SU-DHL-6 (cell line): ENCODE results near the gene CERS6.

Experiments
- H2AFZ ChIP-seq: fragments of 200-600 bp; sonication (generic); 2 replicates; pipeline ENCODE4 v1.6.1; 2014; ENCODE audit warnings: low read depth, mild to moderate bottlenecking, moderate library complexity, mixed read lengths, antibody characterized with exemption, low read length; ENCODE audit not compliant: severe bottlenecking
- H3F3A ChIP-seq: fragments of 200-600 bp; shearing (Covaris generic); 2 replicates; pipeline ENCODE4 v1.6.0; 2016; ENCODE audit warnings: antibody characterized with exemption, mild to moderate bottlenecking; ENCODE audit not compliant: insufficient read depth
- H3K27ac ChIP-seq: fragments of 200-600 bp; sonication (generic); 2 replicates; pipeline ENCODE4 v1.5.1; 2016; ENCODE audit warnings: low read depth, mild to moderate bottlenecking, low read length, moderate library complexity, mixed read lengths
- H3K27me3 ChIP-seq: fragments of 200-600 bp; sonication (generic), shearing (Covaris generic); 2 replicates; pipeline ENCODE4 v1.6.0; 2014; ENCODE audit warnings: mild to moderate bottlenecking, low read length
- H3K36me3 ChIP-seq: fragments of 200-600 bp; sonication (generic); 2 replicates; pipeline ENCODE4 v1.6.1; 2014; ENCODE audit warnings: mild to moderate bottlenecking, low read length, mixed read lengths
- H3K4me2 ChIP-seq: fragments of 300-600, 200-600 bp; shearing (Covaris generic), sonication (generic); 2 replicates; pipeline ENCODE4 v1.6.0; 2014; ENCODE audit warnings: low read length, low read depth, mild to moderate bottlenecking; ENCODE audit not compliant: poor library complexity, severe bottlenecking
- H3K4me3 ChIP-seq: fragments of 200-600 bp; sonication (generic); 2 replicates; pipeline ENCODE4 v1.5.1; 2014; ENCODE audit warnings: antibody characterized with exemption, low read length, mild to moderate bottlenecking, mixed read lengths; ENCODE audit not compliant: insufficient read depth, poor library complexity, severe bottlenecking
- H3K79me2 ChIP-seq: fragments of 200-600 bp; sonication (generic); 2 replicates; pipeline ENCODE4 v1.6.1; 2014; ENCODE audit warnings: mild to moderate bottlenecking, low read length, moderate library complexity; ENCODE audit not compliant: insufficient read depth
- H3K9ac ChIP-seq: fragments of 200-600 bp; sonication (generic); 2 replicates; pipeline ENCODE4 v1.7.0; 2014; ENCODE audit warnings: mild to moderate bottlenecking, low read length
- H3K9me2 ChIP-seq: fragments of 200-600 bp; sonication (generic); replicated peaks from 2 replicates; pipeline ENCODE4 v1.6.1; 2014; ENCODE audit warnings: low read length; ENCODE audit not compliant: insufficient read depth
- H3K9me3 ChIP-seq: fragments of 200-600 bp; sonication (generic); 2 replicates; pipeline ENCODE4 v1.6.1; 2014; ENCODE audit warnings: low read length, mixed read lengths; ENCODE audit not compliant: insufficient read depth
- H4K20me1 ChIP-seq: fragments of 200-600 bp; sonication (generic); 2 replicates; pipeline ENCODE4 v1.6.1; 2014; ENCODE audit warnings: low read depth, mild to moderate bottlenecking, antibody characterized with exemption, low read length, moderate library complexity, mixed read lengths
- EZH2phosphoT487 ChIP-seq: fragments of 200-600 bp; sonication (generic), shearing (Covaris generic); conservative IDR thresholded peaks from 2 replicates; pipeline ENCODE4 v1.6.1; 2018; ENCODE audit warnings: mild to moderate bottlenecking, antibody characterized with exemption, low read length, moderate library complexity, mixed read lengths
- TF ChIP-seq, protein P1 (sequence below): fragments of 200-600 bp; sonication (generic); IDR thresholded peaks from one replicate; pipeline ENCODE4 v1.5.1; 2017; ENCODE audit warnings: antibody characterized with exemption, mild to moderate bottlenecking, low read length, moderate library complexity; ENCODE audit not compliant: insufficient read depth, poor library complexity, severe bottlenecking

Gene CERS6

DNA sequence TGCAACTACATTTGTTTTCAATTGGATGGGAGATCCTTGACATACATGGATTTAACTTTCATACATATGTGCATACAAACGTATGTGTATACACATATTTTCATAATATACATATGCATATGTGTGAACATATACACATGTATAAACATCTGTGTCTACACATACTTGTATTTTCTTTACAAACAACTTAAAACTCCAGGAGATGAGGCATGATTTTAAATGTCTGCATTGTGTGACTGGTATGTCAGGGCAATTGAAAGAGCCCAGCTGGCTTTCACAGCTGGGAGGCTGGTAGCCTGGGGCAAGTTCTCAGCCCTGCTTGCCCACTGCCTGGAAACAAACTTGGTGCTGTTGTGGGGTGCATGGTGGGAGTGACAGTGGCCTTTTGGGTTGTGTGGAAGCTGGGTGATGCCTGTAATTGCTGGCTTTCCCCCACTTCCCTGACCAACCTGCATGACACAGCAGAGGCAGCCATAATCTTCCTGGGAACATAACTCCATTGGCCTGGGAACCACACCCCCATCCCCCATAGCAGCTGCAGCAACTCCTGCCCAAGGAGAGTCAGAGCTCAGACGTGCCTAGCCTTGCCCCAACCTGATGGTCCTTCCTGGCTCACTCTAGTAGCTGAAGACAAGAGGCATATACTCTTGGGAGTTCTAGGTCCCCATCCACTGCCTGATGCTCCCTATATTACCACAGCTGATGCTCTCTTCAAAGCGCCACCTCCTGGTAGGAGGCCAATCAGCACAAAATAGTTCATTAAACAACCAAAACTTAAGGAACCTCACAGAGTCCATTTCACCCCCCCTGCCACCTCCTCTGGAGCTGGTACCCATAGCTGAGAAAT is 158.3 kb downstream of the CERS6 start:
- no peaks in the 10 kb centered on the region for H4K20me1 ChIP-seq
- H3K27ac ChIP-seq, result no peak overlapping the region
- H3K9me2 ChIP-seq, result no peaks in the 10 kb centered on the region
- H3K79me2 ChIP-seq, result no peaks in the 10 kb centered on the region
- no peaks in the 10 kb centered on the region for H3K27me3 ChIP-seq
- H3K4me3 ChIP-seq, result no peak overlapping the region
- no peak overlapping the region for H2AFZ ChIP-seq
- H3K9ac ChIP-seq, result no peak overlapping the region
- TF ChIP-seq, protein P1, sequence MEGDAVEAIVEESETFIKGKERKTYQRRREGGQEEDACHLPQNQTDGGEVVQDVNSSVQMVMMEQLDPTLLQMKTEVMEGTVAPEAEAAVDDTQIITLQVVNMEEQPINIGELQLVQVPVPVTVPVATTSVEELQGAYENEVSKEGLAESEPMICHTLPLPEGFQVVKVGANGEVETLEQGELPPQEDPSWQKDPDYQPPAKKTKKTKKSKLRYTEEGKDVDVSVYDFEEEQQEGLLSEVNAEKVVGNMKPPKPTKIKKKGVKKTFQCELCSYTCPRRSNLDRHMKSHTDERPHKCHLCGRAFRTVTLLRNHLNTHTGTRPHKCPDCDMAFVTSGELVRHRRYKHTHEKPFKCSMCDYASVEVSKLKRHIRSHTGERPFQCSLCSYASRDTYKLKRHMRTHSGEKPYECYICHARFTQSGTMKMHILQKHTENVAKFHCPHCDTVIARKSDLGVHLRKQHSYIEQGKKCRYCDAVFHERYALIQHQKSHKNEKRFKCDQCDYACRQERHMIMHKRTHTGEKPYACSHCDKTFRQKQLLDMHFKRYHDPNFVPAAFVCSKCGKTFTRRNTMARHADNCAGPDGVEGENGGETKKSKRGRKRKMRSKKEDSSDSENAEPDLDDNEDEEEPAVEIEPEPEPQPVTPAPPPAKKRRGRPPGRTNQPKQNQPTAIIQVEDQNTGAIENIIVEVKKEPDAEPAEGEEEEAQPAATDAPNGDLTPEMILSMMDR, result no peak
- no peak for TF ChIP-seq EZH2phosphoT487
- no peaks in the 10 kb centered on the region for H3K9me3 ChIP-seq
- no peak overlapping the region for H3K4me2 ChIP-seq
- no peaks in the 10 kb centered on the region for H3K36me3 ChIP-seq
- H3F3A ChIP-seq, result no peaks in the 10 kb centered on the region

DNA sequence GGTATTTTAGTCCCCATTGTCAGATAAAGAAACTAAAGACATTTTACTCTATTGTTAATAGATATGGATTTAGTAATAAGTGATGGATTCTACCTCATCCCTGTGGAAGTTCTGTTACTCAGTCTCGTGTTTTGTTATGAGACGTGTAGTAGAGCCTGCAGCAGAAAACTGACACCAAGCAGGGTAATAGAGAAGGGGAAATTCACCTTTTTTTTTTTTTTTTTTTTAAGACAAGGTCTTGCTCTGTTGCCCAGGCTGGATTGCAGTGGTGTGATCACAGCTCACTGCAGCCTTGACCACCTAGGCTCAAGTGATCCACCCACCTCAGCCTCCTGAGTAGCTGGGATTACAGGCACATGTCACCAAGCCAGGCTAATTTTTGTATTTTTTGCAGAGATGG is 164.5 kb downstream of the CERS6 start:
- no peaks in the 10 kb centered on the region for H3K9me2 ChIP-seq
- H3K79me2 ChIP-seq, result no peaks in the 10 kb centered on the region
- H3F3A ChIP-seq, result no peaks in the 10 kb centered on the region
- no peaks in the 10 kb centered on the region for H3K27me3 ChIP-seq
- no peak overlapping the region for H3K9ac ChIP-seq
- no peaks in the 10 kb centered on the region for H4K20me1 ChIP-seq
- no peak overlapping the region for H3K27ac ChIP-seq
- H3K9me3 ChIP-seq, result no peaks in the 10 kb centered on the region
- H3K4me2 ChIP-seq, result no peak overlapping the region
- TF ChIP-seq, protein P1, result no peak
- no peak for TF ChIP-seq EZH2phosphoT487
- no peaks in the 10 kb centered on the region for H3K36me3 ChIP-seq
- H3K4me3 ChIP-seq, result no peak overlapping the region
- H2AFZ ChIP-seq, result no peak overlapping the region

- H3K9ac ChIP-seq, result no peak overlapping the region
- H3K79me2 ChIP-seq, result no peaks in the 10 kb centered on the region
- H3K27me3 ChIP-seq, result no peaks in the 10 kb centered on the region
- no peak overlapping the region for H3K4me3 ChIP-seq
- no peaks in the 10 kb centered on the region for H3K36me3 ChIP-seq
- H3F3A ChIP-seq, result no peaks in the 10 kb centered on the region
- H2AFZ ChIP-seq, result no peak overlapping the region
- no peaks in the 10 kb centered on the region for H4K20me1 ChIP-seq
- H3K27ac ChIP-seq, result no peak overlapping the region
- no peak for TF ChIP-seq EZH2phosphoT487
- TF ChIP-seq, protein P1, result no peak
- H3K9me2 ChIP-seq, result no peaks in the 10 kb centered on the region
- no peaks in the 10 kb centered on the region for H3K9me3 ChIP-seq
- H3K4me2 ChIP-seq, result no peak overlapping the region
Observed at GRCh38 chr2:168622559-168622958, 166.5 kb downstream of the CERS6 start.
